EH (cell line): ENCODE results near the gene ATOH1.

Experiments used
- DNase-seq: peaks from one replicate; pipeline ENCODE4 v3.0.0-alpha.2; 2015; ENCODE audit warnings: low read depth

The ATOH1 gene

GRCh38 chr4:93828332-93828994 lies at the start of gene ATOH1:
TSS of gene ATOH1 (plus strand) at chr4:93828753. CDS start at chr4:93828927, 174 bp downstream.
- DNase-seq, result peak; percentile 9

GRCh38 chr4:93779228-93779627 lies 49.3 kb upstream of the ATOH1 start:
- DNase-seq, result no peak

- DNase-seq, result no peak
Measured at GRCh38 chr4:93780080-93780479, 48.5 kb upstream of the ATOH1 start.

GRCh38 chr4:93781198-93781597 lies 47.4 kb upstream of the ATOH1 start:
- no peak for DNase-seq

GRCh38 chr4:93786149-93786548 lies 42.4 kb upstream of the ATOH1 start:
- no peak for DNase-seq

GRCh38 chr4:93788712-93789111 lies 39.8 kb upstream of the ATOH1 start:
- DNase-seq, result peak; percentile 1

GRCh38 chr4:93791570-93792195 lies 36.9 kb upstream of the ATOH1 start:
- DNase-seq, result peak; percentile 55

- no peak for DNase-seq
Measured at GRCh38 chr4:93802045-93802444, 26.5 kb upstream of the ATOH1 start.

GRCh38 chr4:93809773-93810172 lies 18.8 kb upstream of the ATOH1 start:
- DNase-seq, result no peak

- no peak for DNase-seq
Measured at GRCh38 chr4:93810340-93810992, 18.1 kb upstream of the ATOH1 start.

GRCh38 chr4:93813092-93813491 lies 15.5 kb upstream of the ATOH1 start:
- DNase-seq, result no peak

GRCh38 chr4:93814141-93814540 lies 14.4 kb upstream of the ATOH1 start:
- no peak for DNase-seq

- DNase-seq, result peak; percentile 0
Measured at GRCh38 chr4:93814722-93815121, 13.8 kb upstream of the ATOH1 start.

GRCh38 chr4:93825551-93826216 lies 2.9 kb upstream of the ATOH1 start:
- no peak for DNase-seq

- DNase-seq, result no peak
Measured at GRCh38 chr4:93827272-93827947, 1.1 kb upstream of the ATOH1 start.

GRCh38 chr4:93828995-93829819 lies 654 bp downstream of the ATOH1 start:
- DNase-seq, result no peak

- no peak for DNase-seq
Measured at GRCh38 chr4:93829820-93830687, 1.5 kb downstream of the ATOH1 start.

- DNase-seq, result no peak
Measured at GRCh38 chr4:93831716-93832496, 3.4 kb downstream of the ATOH1 start.

GRCh38 chr4:93834249-93835066 lies 5.9 kb downstream of the ATOH1 start:
- DNase-seq, result no peak
